ENCODE data around the gene MEIKIN. TPM values are rescaled to one million over a fixed set of nuclear protein-coding genes. Genes with fewer than 3 reads are reported as not detected.
"Not testable (repeated sequence)": the region's sequence is repeated elsewhere in the genome, so short reads cannot be mapped to it uniquely, and the experiment has no call there.

The MEIKIN gene
- total RNA-seq, 1 experiment from 2014 or later: not detected

DNA sequence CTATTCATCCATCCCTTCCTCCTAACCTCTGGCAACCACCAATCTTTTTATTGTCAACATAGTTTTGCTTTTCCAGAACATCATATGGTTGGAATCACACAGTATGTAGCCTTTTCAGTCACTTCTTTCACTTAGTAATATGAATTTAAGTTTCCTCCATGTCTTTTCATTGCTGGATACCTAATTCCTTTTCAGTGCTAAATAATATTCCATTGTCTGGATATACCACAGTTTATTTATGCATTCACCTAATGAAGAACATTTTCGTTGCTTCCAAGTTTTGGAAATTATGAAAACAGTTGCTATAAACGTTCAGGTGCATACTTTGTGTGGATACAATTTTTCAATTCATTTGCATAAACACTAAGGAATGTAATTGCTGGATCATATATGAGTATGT, 77.9 kb downstream of the MEIKIN start:
- H3K4me3 ChIP-seq: no peak overlapping the region
- H3K36me3 ChIP-seq: no peaks in the 10 kb centered on the region
- H3K27me3 ChIP-seq: 0 out of 2 replicates have a peak, but pooled peaks cover 2% of the 10 kb centered on the region
- peaks cover 15% of the 10 kb centered on the region for H3K9me3 ChIP-seq
- DNase-seq: no peak

DNA sequence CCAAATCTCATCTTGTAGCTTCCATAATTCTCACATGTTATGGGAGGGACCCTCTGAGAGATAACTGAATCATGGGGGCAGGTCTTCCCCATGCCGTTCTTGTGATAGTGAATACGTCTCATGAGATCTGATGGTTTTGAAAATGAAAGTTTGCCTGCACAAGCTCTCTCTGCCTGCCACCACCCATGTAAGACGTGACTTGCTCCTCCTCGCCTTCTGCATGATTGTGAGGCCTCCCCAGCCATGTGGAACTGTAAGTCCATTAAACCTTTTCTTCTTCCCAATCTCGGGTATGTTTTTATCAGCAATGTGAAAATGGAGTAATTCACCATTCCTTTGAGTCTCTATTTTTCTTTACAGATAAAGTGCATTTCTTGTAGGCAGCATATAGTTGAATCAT, 81.8 kb downstream of the MEIKIN start:
- no peak overlapping the region for H3K4me3 ChIP-seq
- no peak for DNase-seq
- H3K9me3 ChIP-seq: peaks cover 15% of the 10 kb centered on the region
- no peaks in the 10 kb centered on the region for H3K27me3 ChIP-seq
- H3K36me3 ChIP-seq: no peaks in the 10 kb centered on the region

- peaks cover 2% of the 10 kb centered on the region; the same call in 1 of the 2 replicates for H3K9me3 ChIP-seq
- no peaks in the 10 kb centered on the region; the same call in 1 of the 2 replicates for H3K27me3 ChIP-seq
- no peak for DNase-seq
- no peak overlapping the region for H3K4me3 ChIP-seq
- no peaks in the 10 kb centered on the region for H3K36me3 ChIP-seq
Measured at GRCh38 chr5:131857388-131857787, 88.1 kb downstream of the MEIKIN start.

DNA sequence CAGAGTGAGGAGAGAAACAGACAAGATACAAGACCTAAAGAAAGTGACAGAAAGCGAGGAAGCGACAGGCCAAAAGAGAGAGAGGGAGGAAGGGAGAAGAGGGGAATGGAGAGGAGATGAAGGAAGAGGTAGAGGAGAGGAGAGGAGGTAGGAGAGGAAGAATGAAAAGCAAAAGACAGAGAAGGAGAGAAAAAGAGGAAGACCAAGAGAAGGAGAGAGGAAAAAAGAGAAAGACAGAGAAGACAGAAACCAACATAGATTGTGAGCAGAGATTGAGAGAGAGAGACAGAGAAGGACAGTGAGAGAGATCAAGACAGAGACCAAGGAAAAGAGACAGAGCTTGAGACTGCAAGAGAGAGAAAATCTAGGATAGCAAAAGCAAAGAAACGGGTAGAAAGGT, 90.0 kb downstream of the MEIKIN start:
- Histone ChIP-seq H3K9me3 (peaks cover 2% of the 10 kb centered on the region; the same call in 1 of the 2 replicates), H3K36me3 (no peaks in the 10 kb centered on the region), H3K4me3 (no peak overlapping the region), H3K27me3 (no peaks in the 10 kb centered on the region; the same call in 1 of the 2 replicates)
- DNase-seq: no peak

- Histone ChIP-seq H3K27me3 (no peaks in the 10 kb centered on the region; the same call in 1 of the 2 replicates), H3K9me3 (peaks cover 5% of the 10 kb centered on the region; the same call in 1 of the 2 replicates), H3K36me3 (no peaks in the 10 kb centered on the region), H3K4me3 (no peak overlapping the region)
- DNase-seq: no peak
Measured at GRCh38 chr5:131854134-131854533, 91.3 kb downstream of the MEIKIN start.

GRCh38 chr5:131848662-131849061, 96.8 kb downstream of the MEIKIN start:
- Histone ChIP-seq H3K36me3 (no peaks in the 10 kb centered on the region), H3K4me3 (no peak overlapping the region), H3K9me3 (peaks cover 26% of the 10 kb centered on the region), H3K27me3 (no peaks in the 10 kb centered on the region; the same call in 1 of the 2 replicates)
- DNase-seq: no peak

DNA sequence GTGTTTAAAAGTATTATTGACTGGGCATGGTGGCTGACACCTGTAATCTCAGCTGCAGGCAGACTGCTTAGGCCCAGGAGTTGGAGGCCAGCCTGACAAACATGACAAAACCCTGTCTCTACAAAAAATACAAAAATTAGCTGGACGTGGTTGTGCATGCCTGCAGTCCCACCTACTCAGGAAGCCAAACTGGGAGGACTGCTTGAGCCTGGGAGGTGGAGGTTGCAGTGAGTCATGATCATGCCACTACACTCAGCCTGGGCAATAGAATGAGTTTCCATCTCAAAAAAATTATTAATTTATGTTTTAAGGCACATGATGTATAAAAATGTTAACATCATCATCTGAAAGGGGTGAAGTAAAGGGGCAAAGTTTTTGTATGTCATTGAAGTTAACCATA, 98.9 kb downstream of the MEIKIN start:
- H3K4me3 ChIP-seq: no peak overlapping the region
- peaks cover 25% of the 10 kb centered on the region for H3K9me3 ChIP-seq
- DNase-seq: no peak
- H3K36me3 ChIP-seq: no peaks in the 10 kb centered on the region
- H3K27me3 ChIP-seq: no peaks in the 10 kb centered on the region

DNA sequence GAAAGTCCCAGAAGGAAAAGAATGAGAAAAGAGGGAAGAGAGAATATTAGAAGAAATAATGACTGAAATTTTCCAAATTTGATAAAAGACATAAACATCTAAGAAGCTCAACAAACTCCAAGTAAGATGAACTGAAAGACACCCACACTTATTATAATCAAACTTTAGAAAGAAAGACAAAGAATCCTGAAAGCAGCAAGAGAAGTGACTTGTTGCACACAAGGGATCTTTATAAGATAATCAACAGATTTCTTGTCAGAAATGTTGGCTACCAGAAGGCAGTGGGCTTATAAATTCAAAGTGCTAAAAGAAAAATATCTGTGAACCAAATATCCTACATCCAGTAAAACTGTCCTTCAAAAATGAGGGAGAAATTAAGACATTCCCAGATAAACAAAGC, 99.6 kb downstream of the MEIKIN start:
- Histone ChIP-seq H3K27me3 (no peaks in the 10 kb centered on the region), H3K36me3 (no peaks in the 10 kb centered on the region), H3K9me3 (peaks cover 25% of the 10 kb centered on the region), H3K4me3 (no peak overlapping the region)
- DNase-seq: no peak

DNA sequence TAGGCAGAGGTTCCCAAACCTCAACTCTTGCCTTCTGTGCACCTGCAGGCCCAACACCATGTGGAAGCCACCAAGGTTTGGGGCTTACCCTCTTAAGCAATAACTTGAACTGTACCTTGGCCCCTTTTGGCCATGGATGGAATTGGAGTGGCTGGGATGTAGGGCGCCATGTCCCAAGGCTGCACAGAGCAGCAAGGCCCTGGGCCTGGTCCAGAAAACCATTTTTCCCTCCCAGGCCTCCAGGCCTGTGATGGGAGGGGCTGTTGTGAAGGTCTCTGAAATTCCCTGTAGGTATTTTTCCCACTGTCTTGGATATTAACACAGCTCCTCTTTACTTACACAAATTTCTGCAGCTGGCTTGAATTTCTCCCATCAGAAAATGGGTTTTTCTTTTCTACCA, 102.5 kb downstream of the MEIKIN start:
- H3K9me3 ChIP-seq: peaks cover 33% of the 10 kb centered on the region
- H3K36me3 ChIP-seq: not testable (repeated sequence)

DNA sequence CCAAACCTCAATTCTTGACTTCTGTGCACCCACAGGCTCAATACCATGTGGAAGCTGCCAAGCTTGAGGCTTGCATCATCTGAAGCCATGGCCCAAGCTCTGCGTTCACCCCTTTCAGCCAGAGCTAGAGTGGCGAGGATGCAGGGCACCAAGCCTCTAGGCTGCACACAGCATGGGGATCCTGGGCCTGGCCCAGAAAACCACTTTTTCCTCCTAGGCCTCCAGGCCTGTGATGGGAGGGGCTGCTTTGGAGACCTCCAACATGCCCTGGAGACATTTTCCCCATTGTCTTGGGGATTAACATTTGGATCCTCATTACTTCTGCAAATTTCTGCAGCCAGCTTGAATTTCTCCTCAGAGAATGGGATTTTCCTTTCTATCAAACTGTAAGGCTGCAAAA, 112.8 kb downstream of the MEIKIN start:
- H3K9me3 ChIP-seq, H3K36me3 ChIP-seq, DNase-seq, H3K4me3 ChIP-seq, H3K27me3 ChIP-seq: not testable (repeated sequence)

More for the DNA sequence above, 102.5 kb downstream of the MEIKIN start:
- not testable (repeated sequence) for H3K27me3 ChIP-seq, DNase-seq, H3K4me3 ChIP-seq

DNA sequence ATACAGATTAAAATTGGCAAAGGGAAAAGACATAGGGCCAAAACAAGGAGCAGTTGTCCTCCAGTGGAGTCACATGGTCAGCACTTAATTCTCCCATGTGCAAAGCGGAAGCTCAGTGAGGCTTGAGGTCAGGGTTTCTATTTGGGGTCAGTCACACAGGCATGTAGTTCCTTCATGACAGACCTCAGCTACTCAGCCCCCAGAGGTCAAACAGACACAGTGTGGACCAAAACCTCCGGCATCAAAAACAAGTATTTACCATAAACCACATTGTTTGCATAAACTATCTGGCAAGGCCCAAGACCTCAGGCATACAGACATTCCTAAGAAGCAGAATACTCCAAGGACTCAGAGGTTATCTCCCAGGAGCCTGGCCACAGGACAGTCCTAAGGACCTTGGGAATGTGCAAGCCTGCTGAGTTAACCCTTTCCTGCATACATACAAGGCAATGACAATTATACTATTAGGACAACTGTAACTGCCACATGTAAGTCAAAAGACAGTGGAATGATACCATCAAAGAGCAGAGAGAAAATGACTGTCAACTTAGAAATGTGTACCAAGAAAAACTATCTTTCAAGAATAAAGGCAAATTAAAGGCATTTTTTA, 120.0 kb downstream of the MEIKIN start:
- no peaks in the 10 kb centered on the region for H3K36me3 ChIP-seq
- no peak overlapping the region for H3K4me3 ChIP-seq
- no peak for DNase-seq
- no peaks in the 10 kb centered on the region for H3K27me3 ChIP-seq
- H3K9me3 ChIP-seq: peaks cover 12% of the 10 kb centered on the region

DNA sequence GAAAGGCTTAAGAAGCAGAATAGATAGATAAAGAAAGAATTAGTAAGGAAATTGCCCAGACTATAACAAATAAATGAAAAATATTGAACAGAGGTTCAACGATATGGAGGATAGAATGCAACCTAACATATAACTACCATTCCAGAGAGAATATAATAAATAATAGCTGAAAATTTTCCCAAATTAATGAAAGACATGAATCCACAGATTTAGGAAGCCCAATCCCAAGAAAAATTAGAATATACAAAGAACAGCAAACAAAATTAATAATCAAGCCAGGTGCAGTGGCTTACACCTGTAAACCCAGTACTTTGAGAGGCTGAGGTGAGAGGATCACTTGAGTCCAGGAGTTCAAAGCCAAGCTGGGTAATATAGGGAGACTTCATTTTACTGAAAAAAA, 120.8 kb downstream of the MEIKIN start:
- H3K27me3 ChIP-seq: no peaks in the 10 kb centered on the region
- no peak overlapping the region for H3K4me3 ChIP-seq
- H3K9me3 ChIP-seq: peaks cover 12% of the 10 kb centered on the region
- no peaks in the 10 kb centered on the region for H3K36me3 ChIP-seq
- DNase-seq: no peak

- no peak for DNase-seq
- H3K9me3 ChIP-seq: peaks cover 7% of the 10 kb centered on the region
- no peaks in the 10 kb centered on the region for H3K36me3 ChIP-seq
- H3K27me3 ChIP-seq: no peaks in the 10 kb centered on the region
- H3K4me3 ChIP-seq: no peak overlapping the region
Measured at GRCh38 chr5:131821221-131821620, 124.2 kb downstream of the MEIKIN start.

- H3K36me3 ChIP-seq: no peaks in the 10 kb centered on the region
- DNase-seq: no peak
- no peak overlapping the region for H3K4me3 ChIP-seq
- no peaks in the 10 kb centered on the region for H3K27me3 ChIP-seq
- peaks cover 5% of the 10 kb centered on the region for H3K9me3 ChIP-seq
Measured at GRCh38 chr5:131818001-131818724, 127.3 kb downstream of the MEIKIN start.

- peak; percentile 12 for DNase-seq
- Histone ChIP-seq H3K9me3 (peaks cover 2% of the 10 kb centered on the region; the same call in 1 of the 2 replicates), H3K27me3 (no peaks in the 10 kb centered on the region), H3K36me3 (no peaks in the 10 kb centered on the region), H3K4me3 (no peak overlapping the region)
Measured at GRCh38 chr5:131814990-131815389, 130.5 kb downstream of the MEIKIN start.

DNA sequence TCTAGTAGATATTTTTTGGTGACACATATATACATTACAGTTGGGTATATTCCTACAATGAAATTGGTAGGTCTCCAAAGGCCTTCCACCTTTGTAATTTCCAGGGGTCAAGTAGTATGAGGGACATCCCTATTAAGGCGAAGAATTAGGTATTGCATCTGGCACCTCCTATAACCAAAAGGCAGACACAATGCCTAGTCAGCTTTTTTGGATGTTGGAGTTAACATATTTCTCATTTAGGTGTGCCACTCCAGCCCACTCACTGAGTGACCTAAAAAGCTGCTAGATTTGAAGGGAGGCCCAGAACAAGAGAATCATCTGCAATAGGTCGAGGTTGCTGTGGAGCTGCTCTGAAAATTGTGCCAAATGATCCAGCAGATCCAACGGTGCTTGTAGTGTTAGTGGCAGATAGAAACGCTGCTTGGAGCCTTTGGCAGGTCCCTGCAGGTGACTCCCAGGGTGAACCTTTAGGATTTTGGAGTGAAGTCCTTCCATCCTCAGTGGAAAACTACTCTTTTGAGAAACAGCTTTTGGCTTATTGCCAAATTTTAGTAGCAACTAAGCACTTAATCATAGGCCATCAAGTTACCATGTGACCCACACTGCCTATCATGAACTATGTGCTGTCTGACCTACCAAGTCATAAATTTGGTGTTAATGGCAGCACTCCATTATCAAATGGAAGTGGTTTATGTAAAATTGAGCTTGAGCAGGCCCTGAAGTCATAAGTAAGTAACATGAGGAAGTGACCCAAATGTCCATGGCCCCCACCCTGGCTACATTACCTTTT, 132.9 kb downstream of the MEIKIN start:
- H3K4me3 ChIP-seq: no peak overlapping the region
- H3K27me3 ChIP-seq: peaks cover 2% of the 10 kb centered on the region; the same call in 1 of the 2 replicates
- peaks cover 2% of the 10 kb centered on the region; the same call in 1 of the 2 replicates for H3K9me3 ChIP-seq
- H3K36me3 ChIP-seq: no peaks in the 10 kb centered on the region
- no peak for DNase-seq
